Body of pancreas (tissue), 4 donors: Measurements from ENCODE around the gene ARID1B.

Experiments used
- POLR2A ChIP-seq, 3 donors: fragments of 450-650 bp; IDR thresholded peaks; one replicate each; pipeline ENCODE4 v1.6.1; 2016; ENCODE audit warnings: antibody characterized with exemption in 3 of 3, mild to moderate bottlenecking in 2 of 3
- TF ChIP-seq, protein P1 (sequence below), 7 experiments: fragments of 450-650 bp in 4 of 7; fragments of 200-600 bp in 3 of 7; sonication (generic) in 3 of 7; IDR thresholded peaks; one replicate each; pipeline ENCODE4 v1.5.1; 2016 to 2019; ENCODE audit warnings: antibody characterized with exemption in 7 of 7

DNA sequence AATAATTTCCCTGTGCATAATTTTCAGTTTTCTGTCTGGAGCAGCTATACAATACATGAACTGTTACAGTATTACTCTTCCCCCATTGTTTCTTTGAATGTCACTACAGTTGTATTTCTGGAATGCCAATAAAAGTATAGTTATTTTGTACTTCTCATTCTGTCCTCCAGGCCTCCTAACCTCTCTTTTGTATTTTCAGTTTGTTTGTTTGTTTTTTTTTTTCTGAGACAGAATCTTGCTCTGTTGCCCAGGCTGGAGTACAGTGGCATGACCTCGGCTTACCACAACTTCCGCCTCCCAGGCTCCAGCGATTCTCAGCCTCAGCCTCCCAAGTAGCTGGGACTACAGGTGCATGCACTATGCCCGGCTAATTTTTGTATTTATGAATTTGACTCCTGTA is 16.8 kb upstream of the ARID1B start:
- TF ChIP-seq, protein P1, sequence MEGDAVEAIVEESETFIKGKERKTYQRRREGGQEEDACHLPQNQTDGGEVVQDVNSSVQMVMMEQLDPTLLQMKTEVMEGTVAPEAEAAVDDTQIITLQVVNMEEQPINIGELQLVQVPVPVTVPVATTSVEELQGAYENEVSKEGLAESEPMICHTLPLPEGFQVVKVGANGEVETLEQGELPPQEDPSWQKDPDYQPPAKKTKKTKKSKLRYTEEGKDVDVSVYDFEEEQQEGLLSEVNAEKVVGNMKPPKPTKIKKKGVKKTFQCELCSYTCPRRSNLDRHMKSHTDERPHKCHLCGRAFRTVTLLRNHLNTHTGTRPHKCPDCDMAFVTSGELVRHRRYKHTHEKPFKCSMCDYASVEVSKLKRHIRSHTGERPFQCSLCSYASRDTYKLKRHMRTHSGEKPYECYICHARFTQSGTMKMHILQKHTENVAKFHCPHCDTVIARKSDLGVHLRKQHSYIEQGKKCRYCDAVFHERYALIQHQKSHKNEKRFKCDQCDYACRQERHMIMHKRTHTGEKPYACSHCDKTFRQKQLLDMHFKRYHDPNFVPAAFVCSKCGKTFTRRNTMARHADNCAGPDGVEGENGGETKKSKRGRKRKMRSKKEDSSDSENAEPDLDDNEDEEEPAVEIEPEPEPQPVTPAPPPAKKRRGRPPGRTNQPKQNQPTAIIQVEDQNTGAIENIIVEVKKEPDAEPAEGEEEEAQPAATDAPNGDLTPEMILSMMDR (IDR thresholded peaks at IDR 0.05), result no peak
- no peak for TF ChIP-seq POLR2A (IDR thresholded peaks at IDR 0.05)
